ENCODE measurements around the gene FOXN3.

Gene FOXN3

GRCh38 chr14:89407856-89408255, 9.2 kb downstream of the FOXN3 start:
- no peak for DNase-seq

GRCh38 chr14:89406941-89407340, 10.1 kb downstream of the FOXN3 start:
- no peak for DNase-seq

DNA sequence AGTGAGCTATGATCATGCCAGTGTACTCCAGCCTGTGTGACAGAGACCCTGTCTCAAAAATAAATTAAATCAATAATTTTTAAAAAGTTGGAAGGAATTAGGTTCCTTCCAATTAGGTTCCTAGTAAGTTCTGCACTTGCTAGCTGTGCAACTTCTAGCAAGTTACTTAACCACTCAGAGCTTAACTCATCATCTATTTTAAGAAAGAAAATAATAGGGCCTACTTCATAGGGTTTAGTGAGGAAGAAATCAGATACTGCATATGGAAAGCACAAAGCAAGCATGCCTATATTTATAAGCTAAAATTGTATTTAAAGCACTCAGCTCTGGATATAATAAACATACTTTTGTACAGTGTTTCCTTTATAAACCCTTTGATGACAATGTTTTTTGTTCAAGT, 10.7 kb downstream of the FOXN3 start:
- DNase-seq = no peak

DNA sequence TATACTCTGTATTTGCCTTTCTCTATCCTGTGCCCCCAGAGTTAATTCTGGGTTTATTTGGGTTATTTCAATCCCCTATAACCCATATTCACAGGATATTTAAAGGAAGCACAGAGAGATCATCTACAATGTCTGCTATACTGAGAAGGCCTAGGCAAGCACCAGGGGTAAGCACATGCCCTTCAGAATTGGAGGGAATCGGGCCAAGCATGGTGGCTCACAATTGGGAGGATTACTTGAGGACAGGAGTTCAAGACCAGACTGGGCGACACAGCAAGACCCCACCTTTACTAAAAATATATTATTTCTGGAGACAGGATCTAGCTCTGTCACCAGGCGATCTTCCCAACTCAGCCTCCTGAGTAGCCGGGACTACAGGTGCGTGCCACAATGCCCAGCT, 11.3 kb downstream of the FOXN3 start:
- DNase-seq = no peak

DNA sequence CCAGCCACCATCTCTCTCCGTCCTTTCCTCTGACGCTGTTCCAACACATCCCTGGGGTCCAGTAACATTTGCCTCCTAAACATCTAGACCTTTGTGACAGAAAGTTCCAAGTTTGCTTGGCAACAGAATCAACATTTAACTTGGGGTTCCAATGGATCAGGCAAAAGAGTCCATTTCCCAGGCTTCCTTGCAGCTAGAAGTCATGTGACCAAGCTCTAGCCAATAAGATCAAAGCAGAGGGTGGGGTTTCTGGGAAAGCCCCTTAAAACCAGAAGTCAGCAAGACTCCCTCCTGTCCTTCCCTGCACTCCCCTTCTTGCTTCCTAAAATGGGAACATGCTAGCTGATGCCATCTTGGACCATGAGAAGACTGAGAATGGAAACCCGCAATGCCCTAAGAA, 14.7 kb downstream of the FOXN3 start:
- DNase-seq = no peak

DNA sequence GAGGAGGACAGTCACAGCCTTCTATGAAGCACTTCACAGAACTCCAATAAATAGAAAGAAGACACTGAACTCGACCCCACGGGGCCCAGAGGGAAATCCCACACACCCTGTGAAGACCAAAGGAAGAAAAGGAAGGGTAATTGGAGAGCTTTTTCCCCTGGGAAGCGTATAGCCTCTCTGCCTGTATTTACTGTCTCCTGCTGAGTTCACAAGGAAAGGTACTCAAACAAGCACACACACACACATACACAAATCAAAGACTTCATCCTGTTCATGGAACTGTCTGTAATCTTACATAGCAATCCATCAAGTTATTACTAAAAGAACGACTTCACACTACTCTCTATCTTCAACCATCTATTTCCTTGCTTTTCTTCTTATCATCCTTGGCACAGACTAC, 15.3 kb downstream of the FOXN3 start:
- no peak for DNase-seq

DNA sequence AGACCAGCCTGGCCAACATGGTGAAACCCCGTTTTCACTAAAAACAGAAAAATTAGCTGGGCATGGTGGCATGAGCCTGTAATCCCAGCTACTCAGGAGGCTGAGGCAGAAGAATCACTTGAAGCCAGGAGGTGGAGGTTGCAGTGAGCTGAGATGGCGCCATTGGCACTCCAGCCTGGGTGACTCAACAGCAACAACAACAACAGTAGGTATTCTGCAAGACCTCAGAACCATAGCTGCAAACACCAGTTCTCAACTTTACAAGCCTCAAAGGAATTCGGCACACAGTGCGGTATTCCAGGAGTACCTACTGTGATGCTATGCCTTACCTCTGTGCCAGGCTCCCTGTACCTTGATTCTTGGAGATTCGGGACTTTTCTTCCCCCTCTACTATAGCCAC, 15.8 kb downstream of the FOXN3 start:
- no peak for DNase-seq

DNA sequence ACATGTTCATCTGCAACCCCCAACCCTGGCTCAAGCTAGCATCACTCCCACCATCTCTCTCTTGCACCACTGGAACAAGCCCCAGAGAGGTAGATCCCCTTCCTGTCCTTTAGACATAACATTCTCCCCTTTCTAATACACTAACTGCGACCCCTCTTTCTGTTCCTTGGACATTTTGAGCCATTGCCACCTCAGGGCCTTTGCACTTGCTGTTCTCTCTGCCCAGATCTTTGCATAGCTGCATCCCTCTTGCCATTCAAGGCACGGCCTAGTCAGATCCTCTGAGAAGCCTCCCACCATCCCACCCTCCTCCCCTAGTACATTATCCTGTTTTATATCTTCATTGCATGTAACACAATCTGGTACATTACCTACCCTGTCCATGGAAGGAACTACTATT, 16.5 kb downstream of the FOXN3 start:
- no peak for DNase-seq

DNA sequence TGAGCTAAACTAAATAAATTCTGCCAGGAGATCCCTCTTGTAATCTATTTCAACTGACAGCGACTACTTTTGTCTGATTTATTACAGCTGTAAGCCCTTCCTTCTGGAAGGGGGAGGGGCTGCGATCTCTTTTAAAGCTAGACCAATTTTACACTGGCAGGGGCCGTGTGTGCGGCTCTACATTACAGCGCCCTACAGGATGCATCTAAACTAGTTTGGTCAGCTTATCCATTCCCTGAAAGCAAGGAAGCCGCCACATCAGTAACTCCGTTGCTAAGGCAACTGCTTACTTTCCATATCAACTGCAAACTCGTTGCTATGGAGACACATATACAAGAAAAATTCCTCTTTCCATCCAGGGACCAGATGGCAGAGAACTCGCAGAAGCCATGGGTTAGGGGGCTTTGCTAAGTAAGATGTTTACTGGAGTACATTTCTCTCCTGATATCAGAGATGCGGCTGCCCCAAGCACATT, 17.4 kb downstream of the FOXN3 start:
- no peak for DNase-seq

- no peak for DNase-seq
Observed at GRCh38 chr14:89399157-89399556, 17.9 kb downstream of the FOXN3 start.

GRCh38 chr14:89397569-89398230, 19.3 kb downstream of the FOXN3 start:
- no peak for DNase-seq

- no peak for DNase-seq
Observed at GRCh38 chr14:89394972-89395371, 22.1 kb downstream of the FOXN3 start.

DNA sequence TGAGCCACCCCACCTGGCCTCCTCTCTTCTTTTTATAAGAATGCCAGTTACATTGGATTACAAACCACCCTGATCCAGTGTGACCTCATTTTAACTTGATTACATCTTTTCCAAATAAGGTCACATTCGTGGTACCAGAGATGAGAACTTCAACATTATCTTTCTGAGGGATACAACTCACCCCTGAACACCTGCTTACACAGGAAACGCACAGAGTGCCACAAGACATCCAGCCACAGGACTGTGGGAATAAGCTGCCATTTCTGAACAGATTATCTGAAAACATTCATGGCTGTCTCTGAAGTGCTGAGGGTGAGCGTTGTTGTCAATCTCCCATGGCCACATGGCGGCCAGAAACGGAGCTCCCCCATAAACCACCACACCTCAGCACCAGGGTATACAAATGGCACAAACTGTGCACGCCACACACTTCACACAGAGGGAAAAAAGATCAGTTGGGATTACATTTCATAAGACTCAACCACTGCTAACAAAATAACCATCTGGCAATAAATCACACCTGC, 23.7 kb downstream of the FOXN3 start:
- DNase-seq = no peak

- no peak for DNase-seq
Observed at GRCh38 chr14:89392181-89392580, 24.9 kb downstream of the FOXN3 start.

GRCh38 chr14:89391556-89391955, 25.5 kb downstream of the FOXN3 start:
- no peak for DNase-seq

- DNase-seq = no peak
Observed at GRCh38 chr14:89391123-89391522, 25.9 kb downstream of the FOXN3 start.

DNA sequence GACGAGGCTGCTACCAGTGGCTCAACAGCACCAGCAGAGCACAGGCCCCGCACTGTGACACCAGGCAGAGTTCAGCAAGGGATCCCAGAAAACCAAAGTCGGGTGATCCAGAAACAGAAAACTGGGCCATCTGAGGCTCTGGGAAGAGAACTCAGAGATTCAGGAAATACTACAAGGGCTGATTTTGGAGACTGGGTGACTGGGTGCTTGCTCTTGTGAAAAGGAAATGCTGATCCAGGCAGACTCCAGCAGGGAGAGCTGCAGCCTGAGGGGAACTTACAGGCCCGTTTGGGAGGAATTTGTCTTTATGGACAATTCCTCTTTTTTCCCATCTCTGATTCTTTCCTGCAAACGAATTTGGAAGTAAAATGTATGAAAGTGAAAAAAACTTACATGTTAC, 28.2 kb downstream of the FOXN3 start:
- no peak for DNase-seq

- no peak for DNase-seq
Observed at GRCh38 chr14:89387922-89388685, 28.9 kb downstream of the FOXN3 start.

- DNase-seq = no peak
Observed at GRCh38 chr14:89386212-89386886, 30.7 kb downstream of the FOXN3 start.

DNA sequence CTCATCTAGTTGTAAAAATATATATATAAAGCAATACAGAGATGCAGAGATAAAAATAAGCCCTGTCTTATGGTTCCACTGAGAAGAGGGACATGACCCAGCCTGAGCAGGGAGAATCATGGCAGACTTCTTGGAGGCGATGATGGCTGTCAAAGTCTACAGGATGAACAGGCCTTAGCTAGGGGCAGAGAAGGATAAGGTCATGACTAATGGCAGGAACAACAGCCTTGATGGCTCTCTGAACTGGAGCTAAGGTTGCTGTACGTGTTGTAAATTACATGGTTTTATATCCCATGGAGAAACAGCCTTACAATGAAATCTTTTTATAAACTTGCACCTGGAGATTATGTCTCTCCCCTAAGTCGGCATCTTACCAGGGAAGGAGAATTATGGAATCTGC, 32.4 kb downstream of the FOXN3 start:
- no peak for DNase-seq

GRCh38 chr14:89384023-89384422, 33.0 kb downstream of the FOXN3 start:
- DNase-seq = no peak

DNA sequence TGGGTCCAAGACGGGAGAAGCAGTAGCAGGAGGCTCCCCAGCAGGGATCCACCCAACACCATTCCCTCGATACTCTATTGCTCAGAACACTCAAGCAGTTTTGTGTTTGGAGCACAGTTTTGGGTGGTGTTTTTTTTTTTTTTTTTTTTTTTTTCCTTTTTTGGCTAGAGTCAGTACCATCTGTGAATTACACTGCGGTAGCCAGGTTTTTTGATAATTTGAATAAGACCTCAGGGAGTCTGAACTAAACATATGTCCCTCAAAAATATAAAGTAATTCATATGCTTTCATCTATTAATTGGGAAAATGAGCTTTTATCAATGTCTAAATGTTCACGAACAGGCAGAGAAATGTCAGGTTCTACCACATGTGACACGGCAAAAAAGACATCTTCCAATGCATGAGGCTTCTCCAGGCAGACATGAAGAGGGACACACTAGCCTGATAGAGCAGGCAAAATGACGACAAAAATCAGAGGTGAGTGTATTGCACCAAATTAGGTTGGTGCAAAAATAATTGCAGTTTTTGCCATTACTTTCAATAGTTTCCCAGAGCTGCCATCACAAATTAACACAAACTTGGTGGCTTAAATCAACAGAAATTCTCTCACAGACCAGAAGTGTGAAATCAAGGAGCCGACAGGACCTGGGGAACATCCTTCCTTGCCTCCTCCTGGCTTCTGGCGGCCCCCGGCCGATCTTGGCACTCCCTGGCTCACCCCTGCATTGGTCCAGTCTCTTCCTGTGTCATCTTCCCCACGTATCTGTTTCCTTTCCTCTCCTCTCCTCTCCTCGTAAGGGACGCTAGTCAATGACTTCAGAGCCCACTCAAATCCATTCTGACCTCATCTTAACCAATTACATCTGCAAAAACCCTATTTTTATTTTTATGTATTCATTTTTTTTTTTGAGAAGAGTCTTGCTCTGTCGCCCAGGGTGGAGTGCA, 33.9 kb downstream of the FOXN3 start:
- DNase-seq = no peak

DNA sequence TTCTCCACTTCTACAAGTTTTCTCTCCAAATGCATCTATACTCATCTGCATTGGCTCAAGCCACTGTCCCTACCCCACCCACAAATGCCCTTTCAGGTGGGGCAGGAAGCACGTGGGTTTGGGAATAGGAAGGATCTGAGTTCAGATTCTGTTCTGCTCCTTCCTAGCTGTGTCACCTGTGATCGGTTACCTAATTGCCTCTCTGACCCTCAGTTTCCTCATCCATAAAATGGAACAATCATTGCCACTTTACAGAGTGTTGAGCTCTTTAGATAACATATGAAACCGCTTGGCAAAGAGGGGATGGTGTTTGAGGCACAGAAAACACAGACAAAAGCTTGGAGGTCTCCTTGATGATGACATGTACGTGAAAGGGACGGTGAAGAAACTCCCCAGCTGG, 34.5 kb downstream of the FOXN3 start:
- no peak for DNase-seq
